Measurements from ENCODE around the gene SPATA13. TPM values are rescaled to one million over a fixed set of nuclear protein-coding genes. Genes with fewer than 3 reads are reported as not detected.

SPATA13 gene
- total and polyA plus RNA-seq, 12 donors = 20.0 to 85.5 (median 31.0) TPM

DNA sequence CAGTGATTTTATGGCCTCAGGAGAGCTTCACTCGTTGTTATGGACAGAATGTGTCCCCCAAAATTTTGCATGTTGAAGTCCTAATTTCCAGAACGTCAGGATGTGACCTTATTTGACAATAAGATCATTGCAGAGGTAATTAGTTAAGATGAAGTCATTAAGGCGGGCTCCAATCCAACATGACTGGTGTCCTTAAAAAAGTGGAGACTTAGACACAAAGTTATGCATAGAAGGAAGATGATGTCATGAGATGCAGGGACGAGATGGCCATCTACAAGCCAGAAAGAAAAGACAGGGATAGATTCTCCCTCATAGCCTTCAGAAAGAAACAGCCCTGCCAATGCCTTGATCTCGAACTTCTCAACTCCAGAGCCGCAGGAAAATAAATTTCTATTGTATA lies 25.8 kb upstream of the SPATA13 start:
- H3K27me3 ChIP-seq = no peaks in the 10 kb centered on the region
- H3K4me1 ChIP-seq (replicated peaks in 1 of 2) = no peaks in the 10 kb centered on the region
- H3K36me3 ChIP-seq (replicated peaks in 1 of 2) = no peaks in the 10 kb centered on the region
- H3K9me3 ChIP-seq (replicated peaks in 1 of 3) = no peaks in the 10 kb centered on the region
- intact Hi-C loops (cut with DNase I) = no loop called here
- no peak for TF ChIP-seq POLR2A (IDR thresholded peaks at IDR 0.05)
- TF ChIP-seq, protein P1, sequence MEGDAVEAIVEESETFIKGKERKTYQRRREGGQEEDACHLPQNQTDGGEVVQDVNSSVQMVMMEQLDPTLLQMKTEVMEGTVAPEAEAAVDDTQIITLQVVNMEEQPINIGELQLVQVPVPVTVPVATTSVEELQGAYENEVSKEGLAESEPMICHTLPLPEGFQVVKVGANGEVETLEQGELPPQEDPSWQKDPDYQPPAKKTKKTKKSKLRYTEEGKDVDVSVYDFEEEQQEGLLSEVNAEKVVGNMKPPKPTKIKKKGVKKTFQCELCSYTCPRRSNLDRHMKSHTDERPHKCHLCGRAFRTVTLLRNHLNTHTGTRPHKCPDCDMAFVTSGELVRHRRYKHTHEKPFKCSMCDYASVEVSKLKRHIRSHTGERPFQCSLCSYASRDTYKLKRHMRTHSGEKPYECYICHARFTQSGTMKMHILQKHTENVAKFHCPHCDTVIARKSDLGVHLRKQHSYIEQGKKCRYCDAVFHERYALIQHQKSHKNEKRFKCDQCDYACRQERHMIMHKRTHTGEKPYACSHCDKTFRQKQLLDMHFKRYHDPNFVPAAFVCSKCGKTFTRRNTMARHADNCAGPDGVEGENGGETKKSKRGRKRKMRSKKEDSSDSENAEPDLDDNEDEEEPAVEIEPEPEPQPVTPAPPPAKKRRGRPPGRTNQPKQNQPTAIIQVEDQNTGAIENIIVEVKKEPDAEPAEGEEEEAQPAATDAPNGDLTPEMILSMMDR (IDR thresholded peaks at IDR 0.05) = no peak
- 77 to 85% (median 81%) methylated on average over 6 of the region's 6 CpGs for WGBS, 4 donors
- H3K27ac ChIP-seq = no peak overlapping the region
- H3K4me3 ChIP-seq = no peak overlapping the region
- no peak for DNase-seq

- Histone ChIP-seq H3K27me3 (no peaks in the 10 kb centered on the region), H3K4me1 (replicated peaks in 1 of 2) (no peaks in the 10 kb centered on the region), H3K9me3 (replicated peaks in 1 of 3) (no peaks in the 10 kb centered on the region), H3K27ac (no peak overlapping the region), H3K36me3 (replicated peaks in 1 of 2) (no peaks in the 10 kb centered on the region), H3K4me3 (no peak overlapping the region)
- DNase-seq = no peak
- intact Hi-C loops (cut with DNase I) = no loop called here
- 79 to 93% (median 91%) methylated on average over 5 of the region's 5 CpGs for WGBS, 4 donors
- TF ChIP-seq, protein P1 (IDR thresholded peaks at IDR 0.05) = no peak
- no peak for TF ChIP-seq POLR2A (IDR thresholded peaks at IDR 0.05)
Observed at GRCh38 chr13:24135674-24136300, 24.7 kb upstream of the SPATA13 start.

DNA sequence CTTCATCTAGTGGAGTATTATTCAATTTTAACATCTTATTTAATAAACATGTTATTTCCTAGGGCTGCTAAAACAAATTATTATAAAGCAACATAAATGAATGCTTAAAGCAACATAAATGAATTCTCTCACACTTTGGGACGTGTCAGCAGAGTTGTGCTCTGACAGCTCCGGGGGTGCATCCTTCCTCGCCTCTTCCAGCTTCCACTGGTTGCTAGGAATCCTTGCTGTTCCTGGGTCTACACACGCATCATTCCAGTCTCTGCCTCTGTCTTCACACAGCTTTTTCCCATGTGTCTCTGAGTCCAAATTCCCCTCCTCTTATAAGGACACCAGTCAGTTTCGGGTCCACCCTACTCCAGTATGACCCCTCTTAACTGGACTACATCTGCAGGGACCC lies 21.6 kb upstream of the SPATA13 start:
- TF ChIP-seq POLR2A (IDR thresholded peaks at IDR 0.05) = no peak
- TF ChIP-seq, protein P1 (IDR thresholded peaks at IDR 0.05) = no peak
- WGBS, 4 donors = 89 to 92% (median 92%) methylated on average over 5 of the region's 5 CpGs
- intact Hi-C loops (cut with DNase I) = no loop called here
- Histone ChIP-seq H3K9me3 (replicated peaks in 1 of 3) (no peaks in the 10 kb centered on the region), H3K27me3 (no peaks in the 10 kb centered on the region), H3K36me3 (replicated peaks in 1 of 2) (no peaks in the 10 kb centered on the region), H3K4me1 (replicated peaks in 1 of 2) (peaks cover 0 to 5% of the 10 kb centered on the region in 2 donors), H3K27ac (no peak overlapping the region), H3K4me3 (no peak overlapping the region)
- DNase-seq = no peak

DNA sequence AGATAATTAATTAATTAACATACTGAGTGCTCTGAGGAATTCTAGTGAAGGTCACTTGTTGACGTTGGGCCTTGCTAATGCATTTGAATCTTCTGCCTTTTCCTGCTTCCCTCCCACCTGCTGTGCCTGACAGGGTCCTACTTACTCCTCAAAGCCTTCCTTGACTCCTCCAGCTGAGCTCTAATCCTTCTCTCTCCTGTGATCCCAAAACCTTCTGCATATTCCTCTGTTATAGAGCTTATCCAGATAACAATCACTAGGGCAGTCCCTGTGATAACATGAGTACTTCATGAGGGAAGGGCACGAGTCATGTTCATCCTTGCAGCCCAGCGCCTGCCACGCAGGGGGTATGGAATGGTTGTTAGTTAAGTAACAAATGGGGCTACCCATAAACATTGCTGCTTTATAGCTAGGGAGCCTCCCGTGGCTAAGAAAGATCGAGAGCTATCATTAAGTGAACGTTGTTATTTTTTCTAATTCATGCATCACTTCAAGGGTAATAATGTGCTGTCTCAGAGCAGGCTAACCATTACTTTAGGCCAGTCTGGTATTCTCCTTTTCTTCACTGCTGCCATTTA lies 19.1 kb upstream of the SPATA13 start:
- Histone ChIP-seq H3K36me3 (replicated peaks in 1 of 2) (no peaks in the 10 kb centered on the region), H3K9me3 (replicated peaks in 1 of 3) (no peaks in the 10 kb centered on the region), H3K4me3 (no peak overlapping the region), H3K4me1 (replicated peaks in 1 of 2) (peaks cover 0 to 5% of the 10 kb centered on the region in 2 donors), H3K27ac (no peak overlapping the region), H3K27me3 (no peaks in the 10 kb centered on the region)
- intact Hi-C loops (cut with DNase I) = loop anchor here in 1 of 2 donors (10.0 kb wide), 1 partner anchor 87 kb away; no protein-coding TSS in a partner anchor
- 86 to 91% (median 88%) methylated on average over 7 of the region's 7 CpGs for WGBS, 4 donors
- TF ChIP-seq, protein P1 (IDR thresholded peaks at IDR 0.05) = no peak
- no peak for TF ChIP-seq POLR2A (IDR thresholded peaks at IDR 0.05)
- DNase-seq = no peak

Measured in adrenal gland (tissue), 12 donors.